IPS-18c (cell line): ENCODE data around the gene PRKCD.
A peak's percentile ranks its signal among the peaks of the same experiment; 100 is the strongest.

Experiments used
- H3K4me3 ChIP-seq: 2 replicates; pipeline ENCODE4 v1.7.0; 2013; ENCODE audit warnings: low read depth, mild to moderate bottlenecking, low read length, moderate library complexity; ENCODE audit not compliant: insufficient read depth
- H3K9me3 ChIP-seq: one replicate; pipeline ENCODE4 v1.6.1; 2013; ENCODE audit warnings: mild to moderate bottlenecking, low read length, moderate library complexity; ENCODE audit not compliant: control insufficient read depth, insufficient read depth

Gene PRKCD

GRCh38 chr3:53162672-53163443 lies 1.8 kb downstream of the PRKCD start:
- Histone ChIP-seq H3K9me3 (no peaks in the 10 kb centered on the region), H3K4me3 (peak overlapping the region; percentile 32)

GRCh38 chr3:53163444-53164387 lies 2.7 kb downstream of the PRKCD start:
- Histone ChIP-seq H3K9me3 (no peaks in the 10 kb centered on the region), H3K4me3 (no peak overlapping the region; the same call in 1 of the 2 replicates)

- H3K4me3 ChIP-seq = no peak overlapping the region
Measured at GRCh38 chr3:53164911-53165310, 3.9 kb downstream of the PRKCD start.

GRCh38 chr3:53166206-53166605 lies 5.2 kb downstream of the PRKCD start:
- Histone ChIP-seq H3K9me3 (no peaks in the 10 kb centered on the region), H3K4me3 (no peak overlapping the region)

More at GRCh38 chr3:53164911-53165310, 3.9 kb downstream of the PRKCD start:
- H3K9me3 ChIP-seq = no peaks in the 10 kb centered on the region

GRCh38 chr3:53166781-53167291 lies 5.8 kb downstream of the PRKCD start:
- no peaks in the 10 kb centered on the region for H3K9me3 ChIP-seq

GRCh38 chr3:53167418-53168174 lies 6.6 kb downstream of the PRKCD start:
- Histone ChIP-seq H3K4me3 (no peak overlapping the region), H3K9me3 (no peaks in the 10 kb centered on the region)

More at GRCh38 chr3:53166781-53167291, 5.8 kb downstream of the PRKCD start:
- H3K4me3 ChIP-seq = no peak overlapping the region

GRCh38 chr3:53168175-53168923 lies 7.3 kb downstream of the PRKCD start:
- H3K4me3 ChIP-seq = no peak overlapping the region

GRCh38 chr3:53169045-53169831 lies 8.2 kb downstream of the PRKCD start:
- no peak overlapping the region for H3K4me3 ChIP-seq

More at GRCh38 chr3:53168175-53168923, 7.3 kb downstream of the PRKCD start:
- H3K9me3 ChIP-seq = no peaks in the 10 kb centered on the region

GRCh38 chr3:53169832-53170324 lies 8.9 kb downstream of the PRKCD start:
- Histone ChIP-seq H3K9me3 (no peaks in the 10 kb centered on the region), H3K4me3 (no peak overlapping the region)

More at GRCh38 chr3:53169045-53169831, 8.2 kb downstream of the PRKCD start:
- H3K9me3 ChIP-seq = no peaks in the 10 kb centered on the region

- Histone ChIP-seq H3K4me3 (no peak overlapping the region), H3K9me3 (no peaks in the 10 kb centered on the region)
Measured at GRCh38 chr3:53170325-53171063, 9.5 kb downstream of the PRKCD start.

GRCh38 chr3:53171064-53171418 lies 10.0 kb downstream of the PRKCD start:
- no peak overlapping the region for H3K4me3 ChIP-seq
- H3K9me3 ChIP-seq = no peaks in the 10 kb centered on the region

GRCh38 chr3:53171827-53172505 lies 11.0 kb downstream of the PRKCD start:
- H3K4me3 ChIP-seq = no peak overlapping the region
- no peaks in the 10 kb centered on the region for H3K9me3 ChIP-seq

- Histone ChIP-seq H3K4me3 (no peak overlapping the region), H3K9me3 (no peaks in the 10 kb centered on the region)
Measured at GRCh38 chr3:53173107-53173506, 12.1 kb downstream of the PRKCD start.

GRCh38 chr3:53174346-53175250 lies 13.6 kb downstream of the PRKCD start:
- no peaks in the 10 kb centered on the region for H3K9me3 ChIP-seq
- no peak overlapping the region for H3K4me3 ChIP-seq
